ENCODE data around the gene GABRG3.

GRCh38 chr15:27237319-27237939, 266.4 kb downstream of the GABRG3 start:
- no peak for TF ChIP-seq CTCF (IDR thresholded peaks at IDR 0.05)
- TF ChIP-seq EP300 (IDR thresholded peaks at IDR 0.05) = no peak
